A549 treated with ZK216348 at 1 μM for 4 hours (cell line): Measurements from ENCODE around the gene TXLNG. TPM values are rescaled to one million over a fixed set of nuclear protein-coding genes. Genes with fewer than 3 reads are reported as not detected.

Experiments used
- total RNA-seq: library from RNA; stranded (reverse); fragments of 200-300 nt; extraction: Qiagen RNA extraction; gene quantifications from 5 replicates; pipeline ENCODE4 v1.2.3, GENCODE V29; 2022; ENCODE audit warnings: low read depth

Gene TXLNG
- total RNA-seq: 10.8 to 16.7 TPM (median 13.9 TPM) in 5 replicates

GRCh38 chrX:16786139-16786790, at the start of gene TXLNG:
TSS of gene TXLNG (plus strand) at chrX:16786466. CDS start at chrX:16786488, 22 bp downstream.

GRCh38 chrX:16870095-16870861, 84.0 kb downstream of the TXLNG start, which contains the start of gene RBBP7:
TSS of gene RBBP7 (minus strand) at chrX:16870362. CDS start at chrX:16870053, 309 bp downstream.

Other genes starting within 250 kb of the TXLNG start
- not detected in 5 replicates for gene S100G, start 136.3 kb upstream of the TXLNG start, total RNA-seq
- gene CTPS2, start 73.8 kb upstream of the TXLNG start, total RNA-seq: 8.1 to 12.2 TPM (median 10.1 TPM) in 5 replicates
- 16.7 to 23.3 TPM (median 21.2 TPM) in 5 replicates for gene SYAP1, start 66.9 kb upstream of the TXLNG start, total RNA-seq
- 157 to 211 TPM (median 168 TPM) in 5 replicates for gene RBBP7, start 83.9 kb downstream of the TXLNG start, total RNA-seq
- 0.50 to 2.2 TPM (median 0.81 TPM) in 5 replicates for gene REPS2, start 160.2 kb downstream of the TXLNG start, total RNA-seq